HepG2 (cell line): ENCODE data around the gene C1orf115. TPM values are rescaled to one million over a fixed set of nuclear protein-coding genes. Genes with fewer than 3 reads are reported as not detected.

Experiments
- BRF2 ChIP-seq: sonication (generic); formaldehyde crosslinking; IDR thresholded peaks from 2 replicates; pipeline ENCODE4 v1.8.1; 2022; ENCODE audit warnings: mild to moderate bottlenecking, missing genetic modification reagents
- CBX2 ChIP-seq, 2 experiments: fragments of 200-600 bp in 1 of 2; sonication (generic); formaldehyde crosslinking in 1 of 2; IDR thresholded peaks; 2 replicates each; pipeline versions ENCODE4 v1.7.0 to v1.8.1; 2018 to 2022; ENCODE audit warnings: low read depth in 2 of 2, low read length in 1 of 2, mild to moderate bottlenecking in 1 of 2, missing genetic modification reagents in 1 of 2
- HDAC2 ChIP-seq: sonication (generic); formaldehyde crosslinking; IDR thresholded peaks from 2 replicates; pipeline ENCODE4 v1.4.0; 2020; ENCODE audit warnings: missing genetic modification reagents
- JUND ChIP-seq: sonication (generic); formaldehyde crosslinking; IDR thresholded peaks from 2 replicates; pipeline ENCODE4 v1.8.0; 2022; ENCODE audit warnings: mild to moderate bottlenecking, missing genetic modification reagents
- MLX ChIP-seq: IDR thresholded peaks from 2 replicates; pipeline ENCODE4 v1.6.1; 2016
- NCOA1 ChIP-seq: sonication (generic); formaldehyde crosslinking; IDR thresholded peaks from 2 replicates; pipeline ENCODE4 v1.9.0; 2021; ENCODE audit warnings: missing genetic modification reagents
- NCOR1 ChIP-seq: fragments of 200-600 bp; sonication (generic); IDR thresholded peaks from 2 replicates; pipeline ENCODE4 v1.7.0; 2017; ENCODE audit warnings: antibody characterized with exemption, low read length, borderline replicate concordance
- NR2F2 ChIP-seq: IDR thresholded peaks from 2 replicates; pipeline ENCODE4 v1.6.1; 2012; ENCODE audit warnings: low read depth, inconsistent platforms, borderline replicate concordance
- PBX2 ChIP-seq: IDR thresholded peaks from 2 replicates; pipeline ENCODE4 v1.6.1; 2016; ENCODE audit warnings: control low read depth
- REPIN1 ChIP-seq: sonication (generic); formaldehyde crosslinking; IDR thresholded peaks from 2 replicates; pipeline ENCODE4 v1.8.0; 2022; ENCODE audit warnings: missing genetic modification reagents, low read depth, mild to moderate bottlenecking, borderline replicate concordance
- THRA ChIP-seq: sonication (generic); formaldehyde crosslinking; IDR thresholded peaks from 2 replicates; pipeline ENCODE4 v1.4.0; 2020; ENCODE audit warnings: missing genetic modification reagents, borderline replicate concordance
- TRAFD1 ChIP-seq: sonication (generic); formaldehyde crosslinking; IDR thresholded peaks from 2 replicates; pipeline ENCODE4 v1.5.1; 2020; ENCODE audit warnings: missing genetic modification reagents, mild to moderate bottlenecking, borderline replicate concordance
- ZKSCAN5 ChIP-seq: sonication (generic); formaldehyde crosslinking; IDR thresholded peaks from 2 replicates; pipeline ENCODE4 v1.5.1; 2020; ENCODE audit warnings: mild to moderate bottlenecking, missing genetic modification reagents
- ZNF225 ChIP-seq: sonication (generic); formaldehyde crosslinking; IDR thresholded peaks from 2 replicates; pipeline ENCODE4 v1.4.0; 2020; ENCODE audit warnings: mild to moderate bottlenecking, missing genetic modification reagents
- ZNF432 ChIP-seq: sonication (generic); formaldehyde crosslinking; IDR thresholded peaks from 2 replicates; pipeline ENCODE4 v1.5.0; 2020; ENCODE audit warnings: missing genetic modification reagents, mild to moderate bottlenecking, borderline replicate concordance
- ZNF569 ChIP-seq: sonication (generic); formaldehyde crosslinking; IDR thresholded peaks from 2 replicates; pipeline ENCODE4 v1.5.0; 2020; ENCODE audit warnings: mild to moderate bottlenecking, missing genetic modification reagents, moderate library complexity, borderline replicate concordance
- ZNF609 ChIP-seq: sonication (generic); formaldehyde crosslinking; IDR thresholded peaks from 2 replicates; pipeline ENCODE4 v1.4.0; 2020; ENCODE audit warnings: mild to moderate bottlenecking, missing genetic modification reagents, borderline replicate concordance
- polyA plus RNA-seq, 8 experiments: library from polyadenylated mRNA; depleted of rRNA in 3 of 8; stranded (reverse) in 7 of 8; unstranded in 1 of 8; fragments of >200 nt; fragmentation: Illumina TruSeq in 4 of 8; extraction: Trizol in 4 of 8; gene quantifications; 2 replicates each; pipeline versions ENCODE4 v1.2.1 to v1.2.3, GENCODE V29; 2011 to 2016; ENCODE audit warnings: low read depth in 4 of 8, missing spikeins in 1 of 8, mixed read lengths in 1 of 8; ENCODE audit not compliant: insufficient read depth in 1 of 8
- total RNA-seq, 5 experiments: library from RNA; depleted of rRNA; stranded (reverse); fragments of >200 nt; fragmentation: Illumina TruSeq; extraction: Trizol; gene quantifications; 2 replicates each; pipeline ENCODE4 v1.2.3, GENCODE V29; 2016; ENCODE audit warnings: low read depth in 1 of 5

Gene C1orf115
- total and polyA plus RNA-seq, 2 of the 13 experiments (the other 11 are each of a cell fraction or from before 2014, with no cell fraction given) = 25.2 to 85.9 TPM

- peak; percentile 13; the same call in 1 of the 2 replicates for TF ChIP-seq JUND (CRISPR knock-in tag)
- peak; percentile 40; the same call in 1 of the 2 replicates for TF ChIP-seq REPIN1 (CRISPR knock-in tag)
- TF ChIP-seq ZNF432 (CRISPR knock-in tag) = no peak
- TF ChIP-seq CBX2 (IDR thresholded peaks at IDR 0.05; ENCODE audit: low read depth, low read length) = no peak
- TF ChIP-seq CBX2 (CRISPR knock-in tag; IDR thresholded peaks at IDR 0.05; ENCODE audit: low read depth) = no peak
- TF ChIP-seq HDAC2 = peak; percentile 69; the same call in 1 of the 2 replicates
- TF ChIP-seq BRF2 = no peak
- TF ChIP-seq MLX (CRISPR knock-in tag) = no peak
- no peak for TF ChIP-seq ZNF225
- peak; percentile 81 for TF ChIP-seq PBX2 (CRISPR knock-in tag)
- no peak for TF ChIP-seq TRAFD1 (CRISPR knock-in tag)
- peak; percentile 80; the same call in 1 of the 2 replicates for TF ChIP-seq THRA
- peak; percentile 56 for TF ChIP-seq ZNF609 (CRISPR knock-in tag)
- TF ChIP-seq NCOR1 = no peak
- no peak for TF ChIP-seq NCOA1 (CRISPR knock-in tag)
- no peak for TF ChIP-seq ZKSCAN5 (CRISPR knock-in tag)
- TF ChIP-seq NR2F2 = peak; percentile 82
- no peak for TF ChIP-seq ZNF569 (CRISPR knock-in tag)
Measured at GRCh38 chr1:220698607-220699016, 8.4 kb downstream of the C1orf115 start (continued).
